HepG2 (cell line): ENCODE measurements around the gene AGAP1. TPM values are rescaled to one million over a fixed set of nuclear protein-coding genes. Genes with fewer than 3 reads are reported as not detected.
A peak's percentile ranks its signal among the peaks of the same experiment; 100 is the strongest.

Experiments used
- ATF7 ChIP-seq, 2 experiments: fragments of 450-650 bp in 1 of 2; sonication (generic) in 1 of 2; formaldehyde crosslinking in 1 of 2; IDR thresholded peaks; 2 replicates each; pipeline versions ENCODE4 v1.4.0 to v1.6.1; 2016 to 2020; ENCODE audit warnings: antibody characterized with exemption in 1 of 2, mild to moderate bottlenecking in 1 of 2, missing genetic modification reagents in 1 of 2
- DR1 ChIP-seq: sonication (generic); formaldehyde crosslinking; IDR thresholded peaks from 2 replicates; pipeline ENCODE4 v1.8.0; 2021; ENCODE audit warnings: mild to moderate bottlenecking, missing genetic modification reagents, inconsistent platforms
- GLI4 ChIP-seq: sonication (generic); formaldehyde crosslinking; IDR thresholded peaks from 2 replicates; pipeline ENCODE4 v1.5.1; 2020; ENCODE audit warnings: missing genetic modification reagents, mild to moderate bottlenecking, moderate library complexity, borderline replicate concordance
- MTF2 ChIP-seq: sonication (generic); formaldehyde crosslinking; IDR thresholded peaks from 2 replicates; pipeline ENCODE4 v1.5.0; 2020; ENCODE audit warnings: missing genetic modification reagents, borderline replicate concordance
- PITX1 ChIP-seq: sonication (generic); formaldehyde crosslinking; IDR thresholded peaks from 2 replicates; pipeline ENCODE4 v1.5.1; 2020; ENCODE audit warnings: mild to moderate bottlenecking, missing genetic modification reagents
- POLR2AphosphoS5 ChIP-seq: IDR thresholded peaks from 2 replicates; pipeline ENCODE4 v1.6.1; 2012; ENCODE audit warnings: low read depth, low read length
- PRPF4 ChIP-seq: fragments of 200-400 bp; formaldehyde crosslinking; IDR thresholded peaks from 2 replicates; pipeline ENCODE4 v1.6.1; 2016; ENCODE audit warnings: low read length, low read depth; ENCODE audit not compliant: poor library complexity, severe bottlenecking
- RNF2 ChIP-seq: fragments of 450-650 bp; conservative IDR thresholded peaks from 2 replicates; pipeline ENCODE4 v1.6.1; 2016; ENCODE audit warnings: low read depth
- SETDB1 ChIP-seq: sonication (generic); formaldehyde crosslinking; IDR thresholded peaks from 2 replicates; pipeline ENCODE4 v1.5.1; 2020; ENCODE audit warnings: missing genetic modification reagents, mild to moderate bottlenecking, borderline replicate concordance
- SIX1 ChIP-seq: sonication (generic); formaldehyde crosslinking; IDR thresholded peaks from 2 replicates; pipeline ENCODE4 v1.4.0; 2020; ENCODE audit warnings: missing genetic modification reagents, borderline replicate concordance
- TERF1 ChIP-seq: sonication (generic); formaldehyde crosslinking; IDR thresholded peaks from 2 replicates; pipeline ENCODE4 v1.8.0; 2022; ENCODE audit warnings: mild to moderate bottlenecking, missing genetic modification reagents, moderate library complexity
- ZKSCAN8 ChIP-seq: IDR thresholded peaks from 2 replicates; pipeline ENCODE4 v1.6.1; 2016; ENCODE audit warnings: borderline replicate concordance, missing genetic modification reagents, missing compliant biosample characterization
- ZNF12 ChIP-seq: sonication (generic); formaldehyde crosslinking; IDR thresholded peaks from 2 replicates; pipeline ENCODE4 v1.5.0; 2020; ENCODE audit warnings: missing genetic modification reagents
- ZNF124 ChIP-seq: sonication (generic); formaldehyde crosslinking; IDR thresholded peaks from 2 replicates; pipeline ENCODE4 v1.4.0; 2020; ENCODE audit warnings: missing genetic modification reagents
- ZNF383 ChIP-seq: sonication (generic); formaldehyde crosslinking; IDR thresholded peaks from 2 replicates; pipeline ENCODE4 v1.4.0; 2020; ENCODE audit warnings: missing genetic modification reagents, mild to moderate bottlenecking, borderline replicate concordance
- ZNF563 ChIP-seq: sonication (generic); formaldehyde crosslinking; IDR thresholded peaks from 2 replicates; pipeline ENCODE4 v1.8.0; 2022; ENCODE audit warnings: mild to moderate bottlenecking, moderate library complexity, missing genetic modification reagents
- ZNF691 ChIP-seq: sonication (generic); formaldehyde crosslinking; IDR thresholded peaks from 2 replicates; pipeline ENCODE4 v1.4.0; 2020; ENCODE audit warnings: missing genetic modification reagents, low read depth, mild to moderate bottlenecking, borderline replicate concordance
- polyA plus RNA-seq, 8 experiments: library from polyadenylated mRNA; depleted of rRNA in 3 of 8; stranded (reverse) in 7 of 8; unstranded in 1 of 8; fragments of >200 nt; fragmentation: Illumina TruSeq in 4 of 8; extraction: Trizol in 4 of 8; gene quantifications; 2 replicates each; pipeline versions ENCODE4 v1.2.1 to v1.2.3, GENCODE V29; 2011 to 2016; ENCODE audit warnings: low read depth in 4 of 8, missing spikeins in 1 of 8, mixed read lengths in 1 of 8; ENCODE audit not compliant: insufficient read depth in 1 of 8
- total RNA-seq, 5 experiments: library from RNA; depleted of rRNA; stranded (reverse); fragments of >200 nt; fragmentation: Illumina TruSeq; extraction: Trizol; gene quantifications; 2 replicates each; pipeline ENCODE4 v1.2.3, GENCODE V29; 2016; ENCODE audit warnings: low read depth in 1 of 5
- TF ChIP-seq, protein P1 (sequence below): IDR thresholded peaks from 2 replicates; pipeline ENCODE4 v1.6.1; 2016; ENCODE audit warnings: low read depth
- TF ChIP-seq, protein P2 (sequence below): sonication (generic); formaldehyde crosslinking; IDR thresholded peaks from 2 replicates; pipeline ENCODE4 v1.5.0; 2020; ENCODE audit warnings: mild to moderate bottlenecking, low read depth, missing genetic modification reagents, borderline replicate concordance
- TF ChIP-seq, protein P3 (sequence below): sonication (generic); formaldehyde crosslinking; IDR thresholded peaks from 2 replicates; pipeline ENCODE4 v1.4.0; 2020; ENCODE audit warnings: missing genetic modification reagents, borderline replicate concordance
- TF ChIP-seq, protein P4 (sequence below): sonication (generic); formaldehyde crosslinking; IDR thresholded peaks from 2 replicates; pipeline ENCODE4 v1.4.0; 2020; ENCODE audit warnings: low read depth, missing genetic modification reagents

The AGAP1 gene
- total and polyA plus RNA-seq, 2 of the 13 experiments (the other 11 are each of a cell fraction or from before 2014, with no cell fraction given) = 21.2 to 32.7 TPM

DNA sequence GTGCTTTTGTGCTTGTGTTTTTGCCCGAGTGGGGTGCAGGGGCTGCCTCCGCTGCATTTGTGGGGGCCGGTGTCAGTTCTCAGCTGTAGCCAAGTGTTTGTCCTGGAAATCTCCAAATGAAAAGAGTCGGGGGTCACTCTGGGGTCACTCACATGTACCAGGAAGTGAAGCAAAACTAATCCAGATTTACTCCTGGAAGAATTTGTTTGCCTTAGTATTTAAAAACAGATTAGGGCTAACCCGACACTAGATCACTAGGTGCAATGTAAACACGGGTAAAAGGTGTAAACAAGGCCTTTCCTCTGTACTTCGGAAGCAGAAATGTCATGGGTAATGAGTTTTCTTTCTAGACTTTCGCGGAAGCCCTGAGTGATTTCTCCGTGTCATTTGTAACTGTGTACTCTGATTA, 624.0 kb downstream of the AGAP1 start (continued):
- peak; percentile 99 for TF ChIP-seq SIX1
- TF ChIP-seq, protein P1, sequence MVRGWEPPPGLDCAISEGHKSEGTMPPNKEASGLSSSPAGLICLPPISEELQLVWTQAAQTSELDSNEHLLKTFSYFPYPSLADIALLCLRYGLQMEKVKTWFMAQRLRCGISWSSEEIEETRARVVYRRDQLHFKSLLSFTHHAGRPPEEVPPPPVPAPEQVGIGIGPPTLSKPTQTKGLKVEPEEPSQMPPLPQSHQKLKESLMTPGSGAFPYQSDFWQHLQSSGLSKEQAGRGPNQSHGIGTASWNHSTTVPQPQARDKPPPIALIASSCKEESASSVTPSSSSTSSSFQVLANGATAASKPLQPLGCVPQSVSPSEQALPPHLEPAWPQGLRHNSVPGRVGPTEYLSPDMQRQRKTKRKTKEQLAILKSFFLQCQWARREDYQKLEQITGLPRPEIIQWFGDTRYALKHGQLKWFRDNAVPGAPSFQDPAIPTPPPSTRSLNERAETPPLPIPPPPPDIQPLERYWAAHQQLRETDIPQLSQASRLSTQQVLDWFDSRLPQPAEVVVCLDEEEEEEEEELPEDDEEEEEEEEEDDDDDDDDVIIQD (CRISPR knock-in tag) = peak; percentile 82; the same call in 1 of the 2 replicates
- no peak for TF ChIP-seq SETDB1
- TF ChIP-seq TERF1 = no peak
- TF ChIP-seq RNF2 = peak; percentile 77; the same call in 1 of the 2 replicates
- TF ChIP-seq PITX1 (CRISPR knock-in tag) = peak; percentile 99
- no peak for TF ChIP-seq PRPF4
- TF ChIP-seq GLI4 (CRISPR knock-in tag) = peak; percentile 70; the same call in 1 of the 2 replicates
- no peak for TF ChIP-seq ZNF383 (CRISPR knock-in tag)
- TF ChIP-seq MTF2 (CRISPR knock-in tag) = no peak
- TF ChIP-seq ATF7 (IDR thresholded peaks at IDR 0.05) = no peak
- no peak for TF ChIP-seq ATF7 (CRISPR knock-in tag; IDR thresholded peaks at IDR 0.05)
- TF ChIP-seq ZNF691 (CRISPR knock-in tag) = no peak
- no peak for TF ChIP-seq ZNF563
- TF ChIP-seq ZNF12 (CRISPR knock-in tag) = peak; percentile 28; the same call in 1 of the 2 replicates
- no peak for TF ChIP-seq DR1 (CRISPR knock-in tag)
- TF ChIP-seq, protein P2, sequence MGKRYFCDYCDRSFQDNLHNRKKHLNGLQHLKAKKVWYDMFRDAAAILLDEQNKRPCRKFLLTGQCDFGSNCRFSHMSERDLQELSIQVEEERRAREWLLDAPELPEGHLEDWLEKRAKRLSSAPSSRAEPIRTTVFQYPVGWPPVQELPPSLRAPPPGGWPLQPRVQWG (CRISPR knock-in tag) = no peak
- peak; percentile 91 for TF ChIP-seq ZNF124 (CRISPR knock-in tag)
- TF ChIP-seq POLR2AphosphoS5 = no peak
- TF ChIP-seq, protein P3, sequence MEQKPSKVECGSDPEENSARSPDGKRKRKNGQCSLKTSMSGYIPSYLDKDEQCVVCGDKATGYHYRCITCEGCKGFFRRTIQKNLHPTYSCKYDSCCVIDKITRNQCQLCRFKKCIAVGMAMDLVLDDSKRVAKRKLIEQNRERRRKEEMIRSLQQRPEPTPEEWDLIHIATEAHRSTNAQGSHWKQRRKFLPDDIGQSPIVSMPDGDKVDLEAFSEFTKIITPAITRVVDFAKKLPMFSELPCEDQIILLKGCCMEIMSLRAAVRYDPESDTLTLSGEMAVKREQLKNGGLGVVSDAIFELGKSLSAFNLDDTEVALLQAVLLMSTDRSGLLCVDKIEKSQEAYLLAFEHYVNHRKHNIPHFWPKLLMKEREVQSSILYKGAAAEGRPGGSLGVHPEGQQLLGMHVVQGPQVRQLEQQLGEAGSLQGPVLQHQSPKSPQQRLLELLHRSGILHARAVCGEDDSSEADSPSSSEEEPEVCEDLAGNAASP (CRISPR knock-in tag) = peak; percentile 96
- TF ChIP-seq, protein P4, sequence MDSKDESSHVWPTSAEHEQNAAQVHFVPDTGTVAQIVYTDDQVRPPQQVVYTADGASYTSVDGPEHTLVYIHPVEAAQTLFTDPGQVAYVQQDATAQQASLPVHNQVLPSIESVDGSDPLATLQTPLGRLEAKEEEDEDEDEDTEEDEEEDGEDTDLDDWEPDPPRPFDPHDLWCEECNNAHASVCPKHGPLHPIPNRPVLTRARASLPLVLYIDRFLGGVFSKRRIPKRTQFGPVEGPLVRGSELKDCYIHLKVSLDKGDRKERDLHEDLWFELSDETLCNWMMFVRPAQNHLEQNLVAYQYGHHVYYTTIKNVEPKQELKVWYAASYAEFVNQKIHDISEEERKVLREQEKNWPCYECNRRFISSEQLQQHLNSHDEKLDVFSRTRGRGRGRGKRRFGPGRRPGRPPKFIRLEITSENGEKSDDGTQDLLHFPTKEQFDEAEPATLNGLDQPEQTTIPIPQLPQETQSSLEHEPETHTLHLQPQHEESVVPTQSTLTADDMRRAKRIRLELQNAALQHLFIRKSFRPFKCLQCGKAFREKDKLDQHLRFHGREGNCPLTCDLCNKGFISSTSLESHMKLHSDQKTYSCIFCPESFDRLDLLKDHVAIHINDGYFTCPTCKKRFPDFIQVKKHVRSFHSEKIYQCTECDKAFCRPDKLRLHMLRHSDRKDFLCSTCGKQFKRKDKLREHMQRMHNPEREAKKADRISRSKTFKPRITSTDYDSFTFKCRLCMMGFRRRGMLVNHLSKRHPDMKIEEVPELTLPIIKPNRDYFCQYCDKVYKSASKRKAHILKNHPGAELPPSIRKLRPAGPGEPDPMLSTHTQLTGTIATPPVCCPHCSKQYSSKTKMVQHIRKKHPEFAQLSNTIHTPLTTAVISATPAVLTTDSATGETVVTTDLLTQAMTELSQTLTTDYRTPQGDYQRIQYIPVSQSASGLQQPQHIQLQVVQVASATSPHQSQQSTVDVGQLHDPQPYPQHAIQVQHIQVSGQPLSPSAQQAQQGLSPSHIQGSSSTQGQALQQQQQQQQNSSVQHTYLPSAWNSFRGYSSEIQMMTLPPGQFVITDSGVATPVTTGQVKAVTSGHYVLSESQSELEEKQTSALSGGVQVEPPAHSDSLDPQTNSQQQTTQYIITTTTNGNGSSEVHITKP (CRISPR knock-in tag) = no peak
- peak; percentile 88 for TF ChIP-seq ZKSCAN8 (CRISPR knock-in tag)
